RWPE1 (cell line): ENCODE results near the gene NFKBIA.
"Not testable (repeated sequence)": the region's sequence is repeated elsewhere in the genome, so short reads cannot be mapped to it uniquely, and the experiment has no call there.

Experiments
- CTCF ChIA-PET: fragments of 350-600 bp; sonication (Branson Sonifier 250); formaldehyde crosslinking; extraction: SDS; loops from one replicate; lab custom pipeline; 2021; lab: Yijun Ruan, JAX
- POLR2A ChIA-PET: fragments of 400-600 bp; formaldehyde crosslinking; extraction: SDS; loops from one replicate; lab custom pipeline; 2020; ENCODE audit warnings: antibody characterized with exemption; ENCODE audit not compliant: low non-redundant PET; lab: Yijun Ruan, JAX
- DNase-seq: peaks from one replicate; pipeline ENCODE4 v3.0.0; 2012; ENCODE audit warnings: low spot score
- H3K27ac ChIP-seq: fragments of 450-650 bp; 2 replicates; pipeline ENCODE4 v1.5.1; 2017
- CTCF ChIP-seq: fragments of 450-650 bp; conservative IDR thresholded peaks from 2 replicates; pipeline ENCODE4 v1.5.1; 2017; ENCODE audit warnings: low read depth, mild to moderate bottlenecking

The NFKBIA gene

DNA sequence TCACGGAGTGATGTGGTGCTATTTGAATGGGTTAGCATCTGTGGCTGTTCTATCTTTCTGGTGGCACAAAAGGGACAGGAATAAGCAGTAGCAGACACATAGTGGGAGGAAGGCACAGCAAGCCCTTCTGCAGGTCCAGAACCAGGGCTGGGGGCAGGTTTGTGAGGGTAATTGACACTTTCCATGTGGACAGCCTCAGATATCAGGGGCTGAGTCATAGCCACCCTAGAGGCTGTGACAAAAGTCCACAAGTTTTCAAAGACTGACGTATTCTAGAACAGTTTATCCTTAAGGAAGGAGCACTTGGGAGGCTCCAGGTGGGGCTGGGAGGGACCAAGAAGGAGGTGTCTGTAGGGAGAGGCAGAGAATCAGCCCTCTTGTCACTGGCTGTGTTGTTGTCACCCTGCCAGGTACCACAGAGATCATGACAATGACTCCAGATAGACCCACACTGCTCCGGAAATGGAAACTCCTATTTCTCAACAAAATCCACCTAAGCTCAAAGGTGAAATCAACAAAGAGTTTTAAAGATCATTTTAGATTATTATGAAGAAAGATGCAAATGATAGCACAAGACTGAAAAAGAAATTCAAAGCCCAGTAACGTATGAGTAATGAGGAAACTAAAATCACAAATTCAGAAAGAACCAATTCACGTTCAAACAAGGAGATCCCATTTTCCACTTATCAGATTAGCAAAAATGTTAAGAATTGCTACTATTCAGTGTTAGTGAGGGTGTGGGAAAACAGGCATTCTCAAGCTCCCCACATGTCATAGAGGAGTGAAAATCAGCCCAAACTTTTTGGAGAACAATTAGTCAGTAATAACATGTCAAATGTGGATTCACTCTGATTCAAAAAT, 48.3 kb downstream of the NFKBIA start:
- TF ChIP-seq CTCF, result no peak
- peak overlapping the region; percentile 29; the same call in 1 of the 2 replicates for H3K27ac ChIP-seq
- no peak for DNase-seq
- ChIA-PET POLR2A (no interaction called here), CTCF (no interaction called here)

GRCh38 chr14:35355235-35355634, 49.3 kb downstream of the NFKBIA start:
- H3K27ac ChIP-seq, CTCF ChIA-PET: not testable (repeated sequence)

GRCh38 chr14:35353409-35354172, 51.0 kb downstream of the NFKBIA start:
- DNase-seq, result no peak
- no peak overlapping the region for H3K27ac ChIP-seq
- TF ChIP-seq CTCF, result no peak
- CTCF ChIA-PET, result no interaction called here
- POLR2A ChIA-PET, result no interaction called here

More at GRCh38 chr14:35355235-35355634, 49.3 kb downstream of the NFKBIA start:
- DNase-seq, POLR2A ChIA-PET: not testable (repeated sequence)

DNA sequence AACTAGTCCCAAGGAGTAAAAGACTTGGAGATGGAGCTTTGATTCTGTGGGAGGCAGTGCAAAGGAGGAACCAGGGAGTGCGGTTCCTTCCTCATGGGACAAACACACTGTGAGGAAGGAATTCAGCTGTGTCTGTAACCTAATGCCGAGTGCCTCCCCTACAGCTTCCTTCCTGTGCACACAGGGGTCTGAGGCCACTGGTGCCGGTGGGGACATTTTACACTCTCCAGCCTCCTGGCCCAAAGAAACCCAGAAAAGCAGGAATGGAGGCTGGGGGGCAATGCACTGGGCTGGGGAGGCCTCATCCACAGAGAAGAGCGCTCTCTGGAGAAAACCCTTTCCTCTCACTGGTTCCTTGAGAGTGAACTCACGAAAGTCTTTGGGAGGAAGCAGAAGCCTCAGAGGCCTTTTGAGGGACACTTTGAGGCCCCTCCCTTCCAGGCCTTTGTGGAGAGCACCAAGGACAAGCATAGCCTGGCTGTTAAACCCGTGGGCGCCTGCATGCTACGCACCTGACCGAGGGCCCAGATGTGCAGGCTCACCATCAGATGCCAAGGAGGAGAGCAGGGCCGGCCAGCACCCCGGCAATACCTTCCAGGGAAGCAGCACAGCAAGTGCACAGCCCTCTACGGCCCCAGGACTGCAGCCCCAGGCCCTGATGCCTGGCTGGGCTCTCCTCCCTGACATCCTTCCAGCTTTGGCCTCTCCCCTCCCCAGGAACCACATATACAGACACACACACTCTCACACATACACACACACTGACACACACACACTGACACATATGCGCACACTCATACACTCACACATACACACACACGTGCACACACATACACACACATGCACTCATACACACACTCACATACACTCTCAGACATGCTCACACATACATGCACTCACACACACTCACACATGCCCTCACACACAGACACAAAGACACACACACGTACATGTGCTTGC, 52.0 kb downstream of the NFKBIA start:
- DNase-seq, result no peak
- H3K27ac ChIP-seq, result no peak overlapping the region
- TF ChIP-seq CTCF, result no peak
- ChIA-PET POLR2A (no interaction called here), CTCF (interaction anchor here (0.6 kb wide), 1 partner anchor 223 kb away, joined by 3 read pairs; no protein-coding TSS in a partner anchor)

GRCh38 chr14:35351897-35352273, 52.7 kb downstream of the NFKBIA start:
- DNase-seq, result no peak
- no peak for TF ChIP-seq CTCF
- ChIA-PET POLR2A (no interaction called here), CTCF (interaction anchor here (0.6 kb wide), 1 partner anchor 223 kb away, joined by 3 read pairs; no protein-coding TSS in a partner anchor)
- H3K27ac ChIP-seq, result no peak overlapping the region
